Coronary artery (tissue), 2 donors: ENCODE measurements around the gene CLEC16A.

ENCODE experiments used
- DNase-seq: peaks from one replicate; pipeline ENCODE4 v3.0.0-alpha.2; 2017; ENCODE audit warnings: low spot score
- H3K27ac ChIP-seq, 2 donors: fragments of 200-600 bp; sonication (generic); one replicate each; pipeline ENCODE4 v1.5.1; 2016 to 2019
- H3K4me3 ChIP-seq: fragments of 200-600 bp; sonication (generic); 2 replicates; pipeline ENCODE4 v1.5.1; 2016; ENCODE audit warnings: mild to moderate bottlenecking, moderate library complexity
- TF ChIP-seq, protein P1 (sequence below): fragments of 200-600 bp; sonication (generic); IDR thresholded peaks from one replicate; pipeline ENCODE4 v1.5.1; 2019; ENCODE audit warnings: antibody characterized with exemption

CLEC16A gene

DNA sequence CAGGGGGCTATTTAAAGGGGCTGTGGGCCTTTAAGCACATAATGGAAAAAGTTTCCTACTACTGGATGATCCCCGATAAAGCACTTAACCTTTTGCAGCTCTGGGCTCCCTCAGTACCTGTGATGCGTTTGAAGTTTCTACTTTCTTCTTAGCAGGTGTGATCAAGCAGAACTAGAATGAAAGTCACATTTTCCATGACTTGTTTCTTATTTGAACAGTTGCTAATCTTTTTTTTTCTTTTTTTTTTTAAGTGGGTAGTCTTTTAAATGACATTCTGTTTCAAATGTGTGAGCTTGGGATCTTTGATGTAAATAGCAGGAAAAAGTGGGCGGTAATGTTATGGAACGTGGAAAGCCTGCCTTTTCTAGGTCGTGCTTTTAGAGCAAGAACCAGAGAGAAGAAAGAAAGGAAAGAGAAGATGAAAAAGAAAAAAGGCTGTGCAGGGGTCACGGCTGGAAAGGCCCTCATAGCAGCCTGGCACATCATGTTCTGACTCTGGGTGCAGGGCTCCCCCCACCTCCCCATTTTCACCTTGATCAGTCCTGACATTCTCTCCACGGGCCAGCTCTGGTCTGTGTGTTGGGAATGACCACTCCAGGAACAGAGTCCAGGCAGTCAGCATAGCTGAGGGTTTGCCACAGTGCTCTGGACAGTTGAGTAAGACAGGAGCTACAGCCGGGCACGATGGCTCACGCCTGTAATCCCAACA is 150.6 kb downstream of the CLEC16A start:
- TF ChIP-seq, protein P1, sequence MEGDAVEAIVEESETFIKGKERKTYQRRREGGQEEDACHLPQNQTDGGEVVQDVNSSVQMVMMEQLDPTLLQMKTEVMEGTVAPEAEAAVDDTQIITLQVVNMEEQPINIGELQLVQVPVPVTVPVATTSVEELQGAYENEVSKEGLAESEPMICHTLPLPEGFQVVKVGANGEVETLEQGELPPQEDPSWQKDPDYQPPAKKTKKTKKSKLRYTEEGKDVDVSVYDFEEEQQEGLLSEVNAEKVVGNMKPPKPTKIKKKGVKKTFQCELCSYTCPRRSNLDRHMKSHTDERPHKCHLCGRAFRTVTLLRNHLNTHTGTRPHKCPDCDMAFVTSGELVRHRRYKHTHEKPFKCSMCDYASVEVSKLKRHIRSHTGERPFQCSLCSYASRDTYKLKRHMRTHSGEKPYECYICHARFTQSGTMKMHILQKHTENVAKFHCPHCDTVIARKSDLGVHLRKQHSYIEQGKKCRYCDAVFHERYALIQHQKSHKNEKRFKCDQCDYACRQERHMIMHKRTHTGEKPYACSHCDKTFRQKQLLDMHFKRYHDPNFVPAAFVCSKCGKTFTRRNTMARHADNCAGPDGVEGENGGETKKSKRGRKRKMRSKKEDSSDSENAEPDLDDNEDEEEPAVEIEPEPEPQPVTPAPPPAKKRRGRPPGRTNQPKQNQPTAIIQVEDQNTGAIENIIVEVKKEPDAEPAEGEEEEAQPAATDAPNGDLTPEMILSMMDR = no peak
- no peak for DNase-seq
- Histone ChIP-seq H3K4me3 (no peak overlapping the region), H3K27ac (no peak overlapping the region)

DNA sequence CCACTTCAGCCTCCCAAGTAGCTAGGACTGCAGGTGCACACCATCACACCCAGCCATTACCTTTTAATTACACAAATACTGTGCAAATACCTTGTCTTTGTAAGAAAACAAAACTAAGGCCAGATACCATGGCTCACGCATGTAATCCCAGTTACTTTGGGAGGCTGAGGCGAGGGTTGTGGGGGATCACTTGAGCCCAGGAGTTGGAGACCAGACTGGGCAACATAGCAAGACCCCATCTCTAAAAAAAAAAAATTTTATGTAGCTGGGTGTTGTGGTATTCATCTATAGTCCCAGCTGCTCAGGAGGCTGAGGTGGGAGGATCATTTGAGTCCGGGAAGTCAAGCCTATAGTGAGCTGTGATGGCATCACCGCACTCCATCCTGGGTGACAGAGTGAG is 151.6 kb downstream of the CLEC16A start:
- TF ChIP-seq, protein P1 = no peak
- no peak for DNase-seq
- H3K4me3 ChIP-seq = no peak overlapping the region
- H3K27ac ChIP-seq = no peak overlapping the region

DNA sequence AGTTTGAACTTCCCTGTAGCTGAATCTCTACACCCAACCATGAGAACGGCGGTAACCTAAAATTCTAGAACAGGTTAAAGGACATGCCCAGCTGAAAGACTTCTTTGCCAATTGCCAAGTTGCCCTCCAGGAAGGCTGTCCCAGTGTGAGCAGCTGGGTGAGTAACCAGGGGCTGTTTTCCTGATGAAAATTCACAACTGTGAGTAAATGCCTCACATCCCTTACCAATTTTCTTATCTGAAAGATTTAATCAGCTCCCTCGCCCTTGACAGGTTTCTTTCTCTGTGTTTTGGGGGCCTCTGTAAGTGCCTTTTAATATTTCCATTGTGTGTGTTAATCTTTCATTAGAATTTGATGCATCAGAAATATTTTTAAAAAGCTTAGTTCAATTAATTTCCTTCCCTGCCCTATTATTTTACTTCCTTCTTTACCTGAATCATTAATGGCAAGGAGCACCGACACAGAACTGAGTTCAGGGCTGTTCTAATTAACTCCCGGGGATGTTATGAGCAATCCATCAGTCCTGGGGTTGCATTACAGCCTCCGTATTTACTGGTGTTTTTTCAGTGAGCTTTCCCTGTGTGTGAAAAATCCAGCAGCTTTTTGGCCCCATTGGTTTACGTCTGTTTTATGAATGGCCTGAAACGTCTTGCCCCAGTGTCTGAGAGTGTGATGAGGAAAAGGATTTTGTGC is 152.9 kb downstream of the CLEC16A start:
- TF ChIP-seq, protein P1 = no peak
- DNase-seq = no peak
- no peak overlapping the region for H3K4me3 ChIP-seq
- H3K27ac ChIP-seq = no peak overlapping the region

DNA sequence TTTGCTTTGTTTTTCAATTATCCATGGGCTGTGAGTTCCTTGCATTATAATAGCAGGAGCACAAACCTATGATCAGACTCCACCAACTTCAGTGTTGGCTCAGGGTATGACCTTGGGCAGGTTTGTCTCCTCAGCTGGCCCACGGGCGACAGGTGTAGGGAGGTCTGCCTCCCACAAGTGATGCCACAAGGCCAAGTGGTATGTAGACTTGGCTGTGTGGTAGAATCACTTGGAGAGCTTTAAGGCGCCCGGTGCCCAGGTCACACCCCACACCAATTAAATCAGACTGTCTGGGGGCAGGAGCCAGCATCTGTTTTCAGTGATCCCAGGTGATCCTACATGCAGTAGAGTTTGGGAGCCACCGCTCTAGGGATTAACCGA is 153.4 kb downstream of the CLEC16A start:
- Histone ChIP-seq H3K27ac (no peak overlapping the region), H3K4me3 (no peak overlapping the region)
- DNase-seq = no peak
- TF ChIP-seq, protein P1 = no peak

DNA sequence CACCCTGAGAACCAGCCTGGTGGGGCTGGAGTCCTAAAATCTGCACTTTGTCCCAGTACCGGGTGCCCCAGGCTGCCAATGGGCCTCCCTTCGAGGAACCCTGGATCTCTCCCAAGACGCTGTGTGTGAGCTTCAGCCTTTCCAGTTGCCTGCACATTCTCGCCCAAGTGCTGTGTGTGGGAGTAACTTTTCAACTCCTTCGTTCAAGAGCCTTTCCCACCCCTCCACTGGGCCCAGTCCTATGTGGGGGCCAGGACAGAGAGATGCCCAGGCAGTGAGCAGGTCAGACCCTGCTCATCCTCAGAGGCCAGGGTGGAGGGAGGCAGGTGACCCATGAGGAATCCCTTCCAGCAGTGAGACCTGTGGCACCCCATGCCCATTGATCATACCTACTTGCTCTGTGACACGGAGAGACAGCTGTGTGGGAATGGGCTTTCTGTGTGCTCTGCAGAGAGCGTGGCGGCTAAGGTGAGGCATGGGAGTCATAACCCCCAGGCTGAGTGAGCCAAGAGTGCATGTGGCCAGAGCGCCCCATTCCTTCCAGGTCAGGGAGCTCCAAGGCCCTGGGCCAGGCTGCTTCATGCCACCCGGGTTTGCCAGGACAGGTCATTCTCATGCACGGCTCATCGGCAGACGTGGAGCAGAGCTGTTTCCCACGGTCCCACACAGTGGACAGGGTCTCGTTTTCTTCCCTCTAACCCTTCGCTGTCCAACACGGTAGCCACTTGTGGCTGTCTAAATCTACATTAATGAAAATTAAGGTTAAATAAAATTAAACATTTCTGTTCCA is 154.4 kb downstream of the CLEC16A start:
- TF ChIP-seq, protein P1 = no peak
- DNase-seq = no peak
- no peak overlapping the region for H3K27ac ChIP-seq

DNA sequence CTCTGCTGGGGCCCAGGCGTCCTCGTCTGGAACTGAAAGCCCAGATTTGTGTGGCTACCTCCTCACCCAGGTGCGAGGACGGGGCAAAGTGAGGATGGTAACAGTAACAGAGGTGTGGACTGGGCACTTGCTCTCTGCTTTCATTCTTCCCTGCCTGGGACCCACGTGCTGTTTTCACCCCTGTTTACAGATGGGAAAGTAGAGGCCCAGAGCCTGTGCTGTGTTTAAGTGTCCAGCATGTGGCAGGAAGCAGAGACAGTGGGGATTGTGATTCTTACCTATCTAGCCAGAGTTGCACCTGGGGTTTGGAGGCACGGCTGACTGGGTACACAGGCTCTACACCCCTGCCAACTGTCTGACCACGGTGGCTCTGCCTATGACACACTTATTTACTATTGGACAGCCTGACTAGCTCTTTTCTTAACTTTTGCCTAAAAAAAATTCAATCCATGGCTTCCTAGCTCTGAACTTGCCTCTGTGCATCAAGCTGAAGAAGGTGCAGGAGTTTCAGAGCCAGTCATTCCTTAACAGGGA is 155.4 kb downstream of the CLEC16A start:
- Histone ChIP-seq H3K27ac (peak overlapping the region in 1 of 2 donors; percentile 67), H3K4me3 (no peak overlapping the region)
- DNase-seq = no peak
- TF ChIP-seq, protein P1 = no peak

More for the DNA sequence above, 154.4 kb downstream of the CLEC16A start:
- H3K4me3 ChIP-seq = no peak overlapping the region
